Dendritic cell treated with granulocyte-macrophage colony-stimulating factor and Interleukin-4, amounts not matched to agents 40 ng/mL and 50 ng/mL, for 4 days (primary cell): ENCODE results near the gene GABRR3.

Experiments used
- H3K27ac Mint-ChIP-seq: one replicate; pipeline ENCODE4 v1.8.0; 2022; ENCODE audit warnings: mild to moderate bottlenecking, mixed read lengths
- H3K27me3 Mint-ChIP-seq: one replicate; pipeline ENCODE4 v1.8.0; 2022; ENCODE audit warnings: mild to moderate bottlenecking, mixed read lengths
- H3K36me3 Mint-ChIP-seq: one replicate; pipeline ENCODE4 v1.8.0; 2022; ENCODE audit warnings: low read depth, mixed read lengths
- H3K4me1 Mint-ChIP-seq: one replicate; pipeline ENCODE4 v1.8.0; 2022; ENCODE audit warnings: low read depth, mixed read lengths
- H3K4me3 Mint-ChIP-seq: one replicate; pipeline ENCODE4 v1.8.0; 2022; ENCODE audit warnings: mild to moderate bottlenecking, moderate library complexity, mixed read lengths
- H3K9me3 Mint-ChIP-seq: one replicate; pipeline ENCODE4 v1.8.0; 2022; ENCODE audit warnings: mixed read lengths
- intact Hi-C: fragments of 100-400 bp; cut with micrococcal nuclease; formaldehyde crosslinking; loops from one replicate; pipeline ENCODE4 v1.15.0; 2022

GABRR3 gene

DNA sequence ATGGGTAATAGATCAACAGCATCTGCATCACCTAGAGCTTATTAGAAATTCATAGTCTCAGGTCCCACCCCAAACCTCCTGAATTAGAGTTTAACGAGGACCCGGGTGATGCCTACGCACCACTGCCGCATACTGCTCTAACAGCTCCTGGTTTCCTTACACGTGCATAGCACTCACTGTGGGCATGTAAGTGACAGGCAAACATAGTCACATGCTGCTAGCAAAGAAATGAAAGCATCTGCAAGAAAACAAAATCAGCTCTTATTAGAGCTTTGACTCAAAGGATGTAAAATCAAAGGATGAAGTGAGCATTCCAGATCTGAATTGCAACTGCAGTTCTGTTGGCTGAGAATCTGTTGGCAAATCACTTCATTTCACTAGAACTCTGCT is 43.8 kb downstream of the GABRR3 start:
- Mint-ChIP-seq H3K4me3 (no peak overlapping the region), H3K27me3 (no peaks in the 10 kb centered on the region), H3K36me3 (no peaks in the 10 kb centered on the region), H3K4me1 (peaks cover 17% of the 10 kb centered on the region), H3K9me3 (peaks cover 9% of the 10 kb centered on the region), H3K27ac (no peak overlapping the region)
- intact Hi-C loops, result no loop called here

DNA sequence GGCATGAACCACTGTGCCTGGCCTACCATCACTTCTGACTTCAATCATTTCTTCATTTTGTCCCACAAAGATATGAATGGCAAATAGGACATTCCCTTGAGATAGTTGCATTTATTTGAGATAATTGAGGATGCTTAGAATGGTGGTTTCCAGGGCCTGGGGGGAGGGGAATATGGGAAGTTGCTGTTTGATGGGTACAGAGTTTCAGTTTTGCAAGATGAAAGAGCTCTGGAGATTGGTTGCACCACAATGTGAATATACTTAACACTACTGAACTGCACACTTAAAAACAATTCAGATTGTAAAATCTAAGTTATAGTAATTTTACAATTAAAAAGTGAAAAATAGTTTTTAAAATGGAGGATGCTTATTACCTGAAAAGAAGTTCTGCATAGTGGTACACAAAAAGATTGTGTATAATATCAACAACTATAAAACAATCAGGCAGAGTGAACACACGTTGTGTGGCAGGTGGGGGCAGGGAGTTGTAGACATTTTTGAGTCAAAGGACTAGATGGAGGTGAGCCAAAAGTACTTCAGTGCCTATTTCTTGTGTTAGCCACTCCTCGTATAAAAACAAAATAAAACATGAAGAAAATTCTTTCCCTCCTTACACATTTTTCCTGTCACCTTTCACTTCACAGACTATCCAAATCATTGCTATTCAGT is 44.4 kb downstream of the GABRR3 start:
- Mint-ChIP-seq H3K27ac (no peak overlapping the region), H3K36me3 (no peaks in the 10 kb centered on the region), H3K4me1 (peaks cover 17% of the 10 kb centered on the region), H3K9me3 (peaks cover 9% of the 10 kb centered on the region), H3K27me3 (no peaks in the 10 kb centered on the region), H3K4me3 (no peak overlapping the region)
- intact Hi-C loops, result no loop called here

DNA sequence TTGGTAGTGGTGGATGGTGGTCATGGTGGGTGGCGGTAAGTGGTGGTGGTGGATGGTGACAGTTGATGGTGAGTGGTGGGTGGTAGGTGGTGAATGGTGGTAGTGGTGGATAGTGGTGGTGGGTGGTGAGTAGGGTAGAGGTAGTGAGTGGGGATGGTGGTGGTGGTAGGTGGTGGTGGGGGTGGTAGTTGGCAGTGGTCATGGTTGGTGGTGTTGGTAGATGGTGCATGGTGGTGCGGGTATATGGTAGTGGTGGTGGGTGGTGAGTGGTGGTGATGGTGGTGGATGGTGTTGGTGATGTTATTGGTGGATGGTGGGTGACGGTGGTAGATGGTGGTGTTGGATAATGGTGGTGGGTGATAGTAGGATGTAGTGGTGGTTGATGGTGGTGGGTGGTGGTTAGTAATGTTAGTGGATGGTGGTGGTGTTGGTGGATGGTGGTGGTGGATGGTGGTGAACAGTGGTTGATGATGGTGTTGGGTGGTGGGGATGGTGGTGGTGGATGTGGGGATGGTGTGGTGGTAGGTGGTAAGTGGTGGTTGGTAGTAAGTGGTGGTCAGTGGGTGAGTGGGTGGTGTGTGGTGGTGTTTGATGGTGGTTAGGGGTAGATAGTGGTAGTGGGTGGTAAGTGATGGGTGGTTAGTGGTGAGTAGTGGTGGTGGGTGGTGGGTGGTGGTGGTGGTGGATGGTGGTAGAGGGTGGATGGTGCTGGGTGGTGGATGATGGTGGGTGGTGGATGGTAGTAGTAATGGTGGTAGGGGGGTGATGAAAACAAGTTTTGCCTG is 46.1 kb downstream of the GABRR3 start:
- no peak overlapping the region for H3K27ac Mint-ChIP-seq
- H3K36me3 Mint-ChIP-seq, result no peaks in the 10 kb centered on the region
- peaks cover 9% of the 10 kb centered on the region for H3K9me3 Mint-ChIP-seq
- no peaks in the 10 kb centered on the region for H3K27me3 Mint-ChIP-seq
- H3K4me3 Mint-ChIP-seq, result no peak overlapping the region
- peaks cover 17% of the 10 kb centered on the region for H3K4me1 Mint-ChIP-seq
- intact Hi-C loops, result no loop called here

DNA sequence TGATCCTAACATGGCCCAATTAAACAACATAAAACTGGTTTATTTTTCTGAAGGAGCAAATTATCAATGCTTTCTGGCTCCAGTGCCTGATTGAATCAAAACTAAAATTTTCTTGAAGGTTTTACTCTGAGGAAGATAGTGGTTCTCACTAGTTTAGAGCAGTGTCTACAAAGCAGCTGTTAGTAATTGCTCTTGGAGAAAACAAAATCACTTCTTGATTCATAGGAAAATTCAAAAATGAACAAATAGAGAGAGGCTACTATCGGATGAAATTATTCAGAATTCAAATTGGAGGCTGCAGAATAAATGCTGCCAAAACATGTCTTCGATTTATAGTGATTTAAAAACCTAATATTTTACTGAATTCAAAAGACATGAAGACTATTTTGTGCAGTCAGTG is 47.8 kb downstream of the GABRR3 start:
- Mint-ChIP-seq H3K36me3 (no peaks in the 10 kb centered on the region), H3K9me3 (peaks cover 9% of the 10 kb centered on the region), H3K4me3 (no peak overlapping the region), H3K27ac (no peak overlapping the region), H3K4me1 (peaks cover 17% of the 10 kb centered on the region), H3K27me3 (no peaks in the 10 kb centered on the region)
- intact Hi-C loops, result no loop called here

DNA sequence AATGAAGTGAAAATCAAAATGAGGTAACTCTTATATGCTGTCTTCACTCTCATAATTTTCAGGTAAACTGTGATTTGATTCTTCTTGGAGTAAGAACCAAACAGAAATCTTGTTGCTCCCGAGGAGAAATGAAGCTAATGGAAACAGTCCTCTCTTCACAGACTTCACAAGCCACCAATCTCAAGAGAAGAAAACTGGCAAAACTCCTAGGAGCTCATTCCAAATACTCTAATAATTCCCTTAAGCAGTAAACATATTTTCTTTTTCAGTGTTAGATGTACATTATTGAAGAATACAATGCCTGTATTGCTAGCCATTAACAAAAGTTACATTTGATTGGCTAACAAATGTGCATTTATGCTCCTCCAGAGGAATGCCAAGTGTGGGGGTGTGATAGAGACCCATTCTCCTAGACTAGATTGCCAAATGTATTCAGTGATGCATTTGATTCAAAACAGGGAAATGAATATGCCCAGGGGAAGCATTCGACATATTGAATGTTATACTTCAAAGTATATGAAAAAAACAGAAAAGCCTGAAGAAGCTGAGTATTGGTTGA is 51.1 kb downstream of the GABRR3 start:
- peaks cover 9% of the 10 kb centered on the region for H3K9me3 Mint-ChIP-seq
- H3K36me3 Mint-ChIP-seq, result no peaks in the 10 kb centered on the region
- no peaks in the 10 kb centered on the region for H3K27me3 Mint-ChIP-seq
- no peak overlapping the region for H3K27ac Mint-ChIP-seq
- intact Hi-C loops, result no loop called here
- H3K4me3 Mint-ChIP-seq, result no peak overlapping the region
- no peaks in the 10 kb centered on the region for H3K4me1 Mint-ChIP-seq

DNA sequence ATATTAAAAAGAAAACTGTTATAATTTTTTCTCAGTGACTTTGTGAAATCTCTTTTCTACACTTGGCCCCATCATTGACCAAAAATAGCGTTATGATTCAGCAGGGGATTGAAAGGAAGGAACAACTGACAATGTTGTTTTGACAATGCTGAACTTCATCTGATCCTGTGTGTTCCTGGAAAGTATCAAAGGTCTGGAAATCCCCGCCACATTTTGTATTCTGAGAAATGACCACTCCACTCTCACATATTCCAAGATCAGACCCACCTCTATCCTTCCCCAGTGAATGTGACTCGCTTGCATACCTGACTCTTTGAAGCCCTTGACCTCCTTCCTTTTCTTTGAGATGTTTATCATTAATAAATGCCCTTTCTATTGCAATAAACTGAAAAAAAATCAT is 53.2 kb downstream of the GABRR3 start:
- H3K27ac Mint-ChIP-seq, result no peak overlapping the region
- H3K27me3 Mint-ChIP-seq, result no peaks in the 10 kb centered on the region
- H3K36me3 Mint-ChIP-seq, result no peaks in the 10 kb centered on the region
- H3K9me3 Mint-ChIP-seq, result no peaks in the 10 kb centered on the region
- intact Hi-C loops, result no loop called here
- no peaks in the 10 kb centered on the region for H3K4me1 Mint-ChIP-seq
- H3K4me3 Mint-ChIP-seq, result no peak overlapping the region

DNA sequence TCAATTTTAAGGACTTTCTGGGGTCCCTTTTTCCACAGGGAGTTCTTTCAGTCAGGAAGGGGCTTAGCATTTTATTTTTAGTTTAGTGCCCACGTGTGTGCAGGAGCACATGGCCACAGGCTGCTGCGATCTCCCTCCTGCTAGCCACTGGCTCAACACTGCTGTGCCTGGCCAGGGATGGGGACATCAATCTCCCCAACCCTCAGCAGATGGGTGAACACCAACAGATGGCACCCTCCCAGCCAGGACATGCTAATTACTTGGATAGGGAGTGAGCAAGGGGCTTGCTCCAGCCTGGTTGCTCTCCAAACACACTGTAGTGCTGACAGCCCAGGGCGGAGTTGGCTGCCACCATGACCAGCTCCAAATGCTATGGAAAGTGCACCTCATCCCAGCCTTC is 55.5 kb downstream of the GABRR3 start:
- H3K4me1 Mint-ChIP-seq, result peaks cover 6% of the 10 kb centered on the region
- H3K4me3 Mint-ChIP-seq, result no peak overlapping the region
- no peak overlapping the region for H3K27ac Mint-ChIP-seq
- H3K36me3 Mint-ChIP-seq, result no peaks in the 10 kb centered on the region
- H3K9me3 Mint-ChIP-seq, result no peaks in the 10 kb centered on the region
- intact Hi-C loops, result no loop called here
- no peaks in the 10 kb centered on the region for H3K27me3 Mint-ChIP-seq

DNA sequence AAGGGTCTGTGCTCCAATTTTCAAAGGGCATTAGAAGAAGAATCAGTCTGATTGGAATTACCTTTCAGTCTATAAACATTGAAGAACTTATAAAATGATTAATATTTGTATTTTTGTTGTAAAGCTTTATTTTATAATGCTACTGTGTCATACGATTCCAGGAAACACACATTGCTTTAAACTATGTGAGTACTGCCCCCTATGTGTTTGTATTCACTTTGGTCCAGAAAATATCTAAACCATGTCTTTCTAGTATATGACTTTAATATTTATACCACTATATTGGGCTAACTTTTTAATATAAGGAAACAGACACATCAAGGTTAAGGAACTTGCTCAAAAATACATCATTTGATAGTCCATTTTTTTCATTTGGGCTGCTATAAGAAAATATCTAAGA is 59.6 kb downstream of the GABRR3 start:
- H3K27me3 Mint-ChIP-seq, result no peaks in the 10 kb centered on the region
- H3K4me1 Mint-ChIP-seq, result peaks cover 40% of the 10 kb centered on the region
- H3K36me3 Mint-ChIP-seq, result no peaks in the 10 kb centered on the region
- intact Hi-C loops, result no loop called here
- H3K4me3 Mint-ChIP-seq, result no peak overlapping the region
- H3K27ac Mint-ChIP-seq, result no peak overlapping the region
- H3K9me3 Mint-ChIP-seq, result no peaks in the 10 kb centered on the region

DNA sequence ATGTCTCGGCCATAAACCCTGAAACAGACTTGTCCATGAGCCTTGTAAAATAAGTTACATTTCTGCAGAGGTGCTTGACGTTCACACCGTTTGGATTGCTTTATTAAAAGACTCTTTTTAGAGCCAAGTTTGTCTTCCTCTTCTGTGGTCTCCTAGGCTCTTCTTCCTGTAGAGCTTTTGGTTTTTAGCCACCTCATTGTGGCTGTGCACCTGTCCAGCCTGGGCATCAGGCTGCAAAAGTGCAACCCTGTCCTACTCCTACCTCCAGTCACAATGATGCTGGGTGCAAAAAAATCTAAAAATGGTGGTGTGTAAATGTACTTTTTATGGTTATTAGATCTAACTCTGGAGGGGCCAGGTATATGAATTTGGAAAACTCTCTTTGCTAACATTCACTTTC is 60.1 kb downstream of the GABRR3 start:
- no peaks in the 10 kb centered on the region for H3K9me3 Mint-ChIP-seq
- peaks cover 44% of the 10 kb centered on the region for H3K4me1 Mint-ChIP-seq
- H3K4me3 Mint-ChIP-seq, result no peak overlapping the region
- H3K36me3 Mint-ChIP-seq, result no peaks in the 10 kb centered on the region
- H3K27me3 Mint-ChIP-seq, result no peaks in the 10 kb centered on the region
- intact Hi-C loops, result loop anchor here (5.0 kb wide), 2 partner anchors 37 to 153 kb away; partner anchors contain the start of gene CRYBG3
- H3K27ac Mint-ChIP-seq, result no peak overlapping the region

DNA sequence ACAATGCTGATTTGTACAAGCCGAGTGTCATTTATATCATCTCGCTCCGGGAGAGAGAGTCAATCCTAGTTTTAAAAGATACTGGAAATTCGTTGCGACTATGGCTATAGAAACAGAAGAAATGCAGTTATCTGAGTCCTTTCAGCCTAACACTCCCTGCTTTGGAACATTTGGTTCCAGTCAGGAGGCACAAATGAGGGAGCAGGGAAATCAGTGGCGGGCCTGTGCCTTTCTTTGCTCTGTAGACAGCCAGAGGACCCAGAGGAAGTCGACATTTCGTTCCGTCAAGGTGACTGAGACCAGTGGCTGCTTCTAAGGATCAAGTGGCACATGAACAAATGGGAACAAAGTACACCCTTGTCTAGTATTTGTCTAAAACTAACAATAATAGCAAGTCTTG is 62.1 kb downstream of the GABRR3 start:
- Mint-ChIP-seq H3K27ac (no peak overlapping the region), H3K27me3 (no peaks in the 10 kb centered on the region), H3K4me3 (no peak overlapping the region), H3K4me1 (peaks cover 57% of the 10 kb centered on the region), H3K36me3 (no peaks in the 10 kb centered on the region), H3K9me3 (no peaks in the 10 kb centered on the region)
- intact Hi-C loops, result loop anchor here (5.0 kb wide), 2 partner anchors 39 to 151 kb away; partner anchors contain the start of gene CRYBG3

DNA sequence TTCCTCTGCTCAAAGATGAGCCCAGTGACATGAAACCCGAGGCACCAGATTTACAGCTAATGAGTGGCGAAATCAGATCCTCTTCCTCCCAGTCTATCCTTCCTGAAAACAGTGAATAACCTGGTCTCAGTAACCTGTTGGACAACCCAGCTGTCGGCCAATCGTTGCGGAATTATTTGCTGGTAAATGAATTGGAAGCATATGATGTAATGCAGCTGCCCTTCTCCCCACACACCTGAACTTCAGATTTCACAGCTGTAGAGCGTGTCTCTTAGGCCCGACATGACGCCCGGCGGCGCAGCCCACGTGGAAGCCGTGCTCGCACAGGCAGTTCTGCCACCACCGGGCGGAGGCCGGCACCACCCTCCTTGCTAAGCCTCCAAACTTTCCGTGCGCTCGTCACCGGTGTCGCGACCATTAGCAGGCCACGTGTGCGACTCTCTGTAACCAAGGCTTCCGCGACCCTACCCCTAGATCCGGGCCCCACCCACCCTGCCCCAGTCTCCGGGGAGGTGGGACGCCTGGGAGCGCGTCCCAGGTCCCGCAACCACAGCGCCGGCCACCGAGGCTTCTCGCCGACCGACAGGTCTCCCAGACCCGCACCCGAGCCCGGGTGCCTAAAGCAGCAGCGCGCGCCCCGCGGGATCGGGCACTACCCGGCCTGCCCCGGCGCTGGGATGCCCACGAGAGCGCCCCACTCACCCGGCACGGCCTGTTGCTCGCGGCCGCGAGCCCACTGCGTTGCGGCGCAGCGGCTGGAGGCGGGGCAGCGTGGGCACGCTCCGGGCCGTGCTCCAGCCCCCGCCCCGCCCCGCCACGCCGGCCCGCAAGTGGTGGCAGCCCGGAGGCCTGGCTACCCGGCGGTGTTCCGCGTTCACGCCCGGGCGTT is 63.2 kb downstream of the GABRR3 start, which contains the start of gene RIOX2:
RIOX2 (minus strand) TSS at position 753 of the 889 bp plus-strand sequence. CDS start 4,838 bp downstream, outside the sequence.
- peaks cover 57% of the 10 kb centered on the region for H3K4me1 Mint-ChIP-seq
- peak within 1 kb of the TSS; percentile 67 for H3K27ac Mint-ChIP-seq
- peaks cover 8% of the 10 kb centered on the region for H3K36me3 Mint-ChIP-seq
- peak within 1 kb of the TSS; percentile 79 for H3K4me3 Mint-ChIP-seq
- H3K27me3 Mint-ChIP-seq, result no peaks in the 10 kb centered on the region
- intact Hi-C loops, result loop anchor here (5.0 kb wide), 2 partner anchors 40 to 150 kb away; partner anchors contain the start of gene CRYBG3
- no peaks in the 10 kb centered on the region for H3K9me3 Mint-ChIP-seq

DNA sequence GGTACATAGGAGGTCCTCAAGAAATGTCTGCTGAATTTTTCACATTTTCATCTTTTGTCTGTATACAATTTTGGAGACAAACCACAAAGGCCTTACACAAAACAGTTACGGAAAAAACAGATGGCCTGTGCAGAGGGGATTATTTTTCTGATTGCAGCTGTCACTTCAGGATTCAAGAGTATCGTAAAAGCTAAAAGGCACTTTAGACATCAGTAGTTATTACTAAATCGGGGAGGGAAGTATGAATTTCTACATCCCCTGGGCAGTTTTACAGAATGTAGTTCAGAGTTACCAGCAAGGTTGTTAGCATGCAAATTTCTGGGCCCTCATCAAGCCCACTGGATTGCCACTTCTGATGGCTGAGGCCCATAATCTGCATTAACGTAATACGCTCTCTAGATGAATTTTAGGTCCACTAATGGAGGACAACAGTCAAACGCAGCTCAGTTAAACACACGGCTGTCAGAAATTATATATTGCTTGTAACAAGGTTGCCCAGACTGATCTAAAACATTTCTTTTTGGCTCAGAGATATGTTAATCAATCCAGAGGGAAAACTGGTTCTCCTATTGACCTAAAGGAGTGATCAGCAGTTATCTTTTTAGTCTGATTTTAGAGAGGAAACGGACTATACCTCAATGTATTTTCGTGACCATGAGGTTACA is 64.0 kb downstream of the GABRR3 start:
- Mint-ChIP-seq H3K4me3 (peak overlapping the region; percentile 79), H3K4me1 (peaks cover 57% of the 10 kb centered on the region), H3K9me3 (no peaks in the 10 kb centered on the region), H3K27me3 (no peaks in the 10 kb centered on the region), H3K27ac (peak overlapping the region; percentile 67), H3K36me3 (peaks cover 11% of the 10 kb centered on the region)
- intact Hi-C loops, result loop anchor here (5.0 kb wide), 2 partner anchors 41 to 149 kb away; partner anchors contain the start of gene CRYBG3

DNA sequence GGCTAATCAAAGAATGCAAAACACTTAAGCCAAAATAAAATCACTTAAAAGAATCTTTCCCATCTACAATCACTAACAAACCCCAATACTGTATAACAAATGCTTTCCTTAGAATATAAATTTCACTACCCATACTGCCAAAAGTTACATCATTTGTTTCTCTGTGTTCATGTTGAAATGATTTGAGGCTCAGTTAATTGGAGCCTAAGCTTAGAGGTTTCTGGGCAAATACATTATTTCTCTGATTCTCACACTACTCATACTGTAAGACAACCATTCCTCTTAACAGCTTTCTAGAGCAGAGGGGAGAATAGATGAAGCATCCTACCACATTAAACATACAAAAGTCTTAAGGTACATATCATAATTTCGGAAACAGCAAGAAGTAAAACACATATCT is 65.0 kb downstream of the GABRR3 start:
- Mint-ChIP-seq H3K36me3 (peaks cover 11% of the 10 kb centered on the region), H3K4me1 (peaks cover 56% of the 10 kb centered on the region), H3K27ac (no peak overlapping the region)

More for the DNA sequence above, 65.0 kb downstream of the GABRR3 start:
- Mint-ChIP-seq H3K4me3 (no peak overlapping the region), H3K9me3 (no peaks in the 10 kb centered on the region), H3K27me3 (no peaks in the 10 kb centered on the region)
- intact Hi-C loops, result loop anchor here (5.0 kb wide), 2 partner anchors 42 to 148 kb away; partner anchors contain the start of gene CRYBG3
